GM21619 (cell line): ENCODE data around the gene FHOD3.
"Not testable (repeated sequence)": the region's sequence is repeated elsewhere in the genome, so short reads cannot be mapped to it uniquely, and the experiment has no call there.

Experiments
- ATAC-seq: cut with Tn5 transposase; IDR thresholded peaks from one replicate; pipeline ENCODE4 v1.9.1; 2021; ENCODE audit not compliant: unreplicated experiment

The FHOD3 gene

GRCh38 chr18:36762965-36763364 lies 465.5 kb downstream of the FHOD3 start:
- ATAC-seq = not testable (repeated sequence)

- ATAC-seq = no peak
Observed at GRCh38 chr18:36766836-36767235, 469.3 kb downstream of the FHOD3 start.

- ATAC-seq = no peak
Observed at GRCh38 chr18:36769172-36769571, 471.7 kb downstream of the FHOD3 start.

GRCh38 chr18:36769611-36770314 lies 472.2 kb downstream of the FHOD3 start:
- no peak for ATAC-seq

- ATAC-seq = no peak
Observed at GRCh38 chr18:36770315-36770946, 472.9 kb downstream of the FHOD3 start.

GRCh38 chr18:36771245-36771644 lies 473.7 kb downstream of the FHOD3 start:
- ATAC-seq = no peak

- ATAC-seq = no peak
Observed at GRCh38 chr18:36772241-36772723, 474.8 kb downstream of the FHOD3 start.

GRCh38 chr18:36775396-36775795 lies 477.9 kb downstream of the FHOD3 start:
- no peak for ATAC-seq

GRCh38 chr18:36776650-36777049 lies 479.1 kb downstream of the FHOD3 start:
- ATAC-seq = no peak

- no peak for ATAC-seq
Observed at GRCh38 chr18:36777566-36777965, 480.1 kb downstream of the FHOD3 start.

- ATAC-seq = no peak
Observed at GRCh38 chr18:36780748-36781147, 483.2 kb downstream of the FHOD3 start.

GRCh38 chr18:36782710-36783109 lies 485.2 kb downstream of the FHOD3 start:
- no peak for ATAC-seq

GRCh38 chr18:36783792-36784191 lies 486.3 kb downstream of the FHOD3 start:
- ATAC-seq = no peak

GRCh38 chr18:36786686-36787085 lies 489.2 kb downstream of the FHOD3 start:
- no peak for ATAC-seq

- ATAC-seq = no peak
Observed at GRCh38 chr18:36792634-36793283, 495.2 kb downstream of the FHOD3 start.

GRCh38 chr18:36798738-36799473 lies 501.4 kb downstream of the FHOD3 start:
- ATAC-seq = no peak

GRCh38 chr18:36805105-36805504 lies 507.6 kb downstream of the FHOD3 start:
- ATAC-seq = no peak

GRCh38 chr18:36808681-36809080 lies 511.2 kb downstream of the FHOD3 start:
- no peak for ATAC-seq

GRCh38 chr18:36809590-36810381 lies 512.3 kb downstream of the FHOD3 start:
- ATAC-seq = peak; percentile 97

- ATAC-seq = no peak
Observed at GRCh38 chr18:36811430-36811829, 513.9 kb downstream of the FHOD3 start.

GRCh38 chr18:36811955-36812354 lies 514.4 kb downstream of the FHOD3 start:
- no peak for ATAC-seq
